Lower lobe of right lung (tissue), 2 donors: ENCODE measurements around the gene NENF. TPM values are rescaled to one million over a fixed set of nuclear protein-coding genes. Genes with fewer than 3 reads are reported as not detected.

Source experiments
- ATAC-seq, 2 donors: fragments of 200-7000 bp; cut with Tn5 transposase; one replicate each; pipeline ENCODE4 v1.9.1; 2020 to 2022; ENCODE audit warnings: mild to moderate bottlenecking in 2 of 2, moderate library complexity in 2 of 2
- DNase-seq: peaks from one replicate; pipeline ENCODE4 v3.0.0-alpha.2; 2020
- H3K27ac ChIP-seq: fragments of 200-600 bp; one replicate; pipeline ENCODE4 v1.8.0; 2022
- H3K27me3 ChIP-seq: fragments of 200-600 bp; one replicate; pipeline ENCODE4 v1.8.0; 2022; ENCODE audit warnings: low read depth
- H3K36me3 ChIP-seq: fragments of 200-600 bp; one replicate; pipeline ENCODE4 v1.8.0; 2022; ENCODE audit warnings: mild to moderate bottlenecking
- H3K4me1 ChIP-seq: fragments of 200-600 bp; one replicate; pipeline ENCODE4 v1.8.0; 2022
- H3K4me3 ChIP-seq: fragments of 200-600 bp; one replicate; pipeline ENCODE4 v1.8.0; 2022; ENCODE audit warnings: mild to moderate bottlenecking
- H3K9me3 ChIP-seq: fragments of 200-600 bp; one replicate; pipeline ENCODE4 v1.8.0; 2022
- intact Hi-C: fragments of 100-400 bp; cut with DNase I; formaldehyde crosslinking; loops from one replicate; pipeline ENCODE4 v1.11.0; 2022
- total RNA-seq: library from RNA; stranded (reverse); fragmentation: NEBNext Ultra II Directional; extraction: Animal tissue kit (Norgen Biotek cat#: 25700); gene quantifications from one replicate; pipeline ENCODE4 v1.2.1, GENCODE V29; 2021
- TF ChIP-seq, protein P1 (sequence below): fragments of 200-600 bp; IDR thresholded peaks from one replicate; pipeline ENCODE4 v1.8.0; 2022; ENCODE audit warnings: antibody characterized with exemption, mild to moderate bottlenecking
- donor health status: DM: no; HTN: yes; CAD: no; lungs with severe emphysema.

Gene NENF
- total RNA-seq, 1 donor from 2014 or later, result 42.3 TPM

DNA sequence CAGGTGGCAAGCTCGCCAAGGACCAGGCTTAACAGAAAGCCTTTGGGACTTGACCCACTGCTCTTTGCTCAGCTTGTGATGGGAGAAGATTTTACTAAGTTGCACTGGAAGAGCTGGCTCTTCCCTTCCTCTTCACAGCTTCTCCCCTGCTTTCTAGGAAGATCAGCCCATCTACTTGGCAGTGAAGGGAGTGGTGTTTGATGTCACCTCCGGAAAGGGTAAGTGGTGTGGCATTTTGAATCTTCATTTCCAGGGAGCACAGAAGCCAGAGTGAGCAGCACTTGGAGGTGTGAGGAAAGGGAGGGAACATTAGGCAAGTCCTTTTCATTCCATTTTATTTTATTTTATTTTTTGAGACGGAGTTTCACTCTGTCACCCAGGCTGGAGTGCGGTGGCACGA lies 9.7 kb downstream of the NENF start:
- H3K27ac ChIP-seq, result no peak overlapping the region
- intact Hi-C loops, result no loop called here
- ATAC-seq, result no peak
- H3K9me3 ChIP-seq, result no peaks in the 10 kb centered on the region
- TF ChIP-seq, protein P1, sequence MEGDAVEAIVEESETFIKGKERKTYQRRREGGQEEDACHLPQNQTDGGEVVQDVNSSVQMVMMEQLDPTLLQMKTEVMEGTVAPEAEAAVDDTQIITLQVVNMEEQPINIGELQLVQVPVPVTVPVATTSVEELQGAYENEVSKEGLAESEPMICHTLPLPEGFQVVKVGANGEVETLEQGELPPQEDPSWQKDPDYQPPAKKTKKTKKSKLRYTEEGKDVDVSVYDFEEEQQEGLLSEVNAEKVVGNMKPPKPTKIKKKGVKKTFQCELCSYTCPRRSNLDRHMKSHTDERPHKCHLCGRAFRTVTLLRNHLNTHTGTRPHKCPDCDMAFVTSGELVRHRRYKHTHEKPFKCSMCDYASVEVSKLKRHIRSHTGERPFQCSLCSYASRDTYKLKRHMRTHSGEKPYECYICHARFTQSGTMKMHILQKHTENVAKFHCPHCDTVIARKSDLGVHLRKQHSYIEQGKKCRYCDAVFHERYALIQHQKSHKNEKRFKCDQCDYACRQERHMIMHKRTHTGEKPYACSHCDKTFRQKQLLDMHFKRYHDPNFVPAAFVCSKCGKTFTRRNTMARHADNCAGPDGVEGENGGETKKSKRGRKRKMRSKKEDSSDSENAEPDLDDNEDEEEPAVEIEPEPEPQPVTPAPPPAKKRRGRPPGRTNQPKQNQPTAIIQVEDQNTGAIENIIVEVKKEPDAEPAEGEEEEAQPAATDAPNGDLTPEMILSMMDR, result no peak
- H3K4me3 ChIP-seq, result no peak overlapping the region
- H3K36me3 ChIP-seq, result peaks cover 19% of the 10 kb centered on the region
- H3K27me3 ChIP-seq, result no peaks in the 10 kb centered on the region
- no peaks in the 10 kb centered on the region for H3K4me1 ChIP-seq
- DNase-seq, result no peak

DNA sequence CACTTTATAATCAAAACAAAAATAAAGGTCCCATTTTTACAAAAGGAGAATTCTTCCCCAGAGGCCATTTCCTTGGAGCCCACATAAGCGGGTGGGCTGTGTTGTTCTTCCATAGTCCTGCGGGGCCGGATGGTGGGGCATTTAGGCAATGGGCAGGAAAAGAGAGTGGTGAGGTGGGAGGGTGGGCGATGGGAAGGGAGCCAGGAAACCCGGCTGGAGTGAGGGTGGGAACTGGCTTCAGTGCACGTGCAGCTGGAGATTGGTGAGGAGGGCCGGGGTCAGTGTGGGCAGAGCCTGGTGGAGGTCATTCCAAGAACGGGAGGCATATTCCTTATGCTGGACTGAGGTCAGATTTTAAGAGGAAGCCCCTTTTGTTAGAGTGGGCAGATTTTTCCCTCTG lies 13.6 kb downstream of the NENF start:
- TF ChIP-seq, protein P1, result no peak
- Histone ChIP-seq H3K9me3 (no peaks in the 10 kb centered on the region), H3K4me3 (no peak overlapping the region), H3K36me3 (peaks cover 19% of the 10 kb centered on the region), H3K27ac (no peak overlapping the region), H3K27me3 (no peaks in the 10 kb centered on the region), H3K4me1 (no peaks in the 10 kb centered on the region)
- no peak for ATAC-seq
- DNase-seq, result no peak
- intact Hi-C loops, result no loop called here

DNA sequence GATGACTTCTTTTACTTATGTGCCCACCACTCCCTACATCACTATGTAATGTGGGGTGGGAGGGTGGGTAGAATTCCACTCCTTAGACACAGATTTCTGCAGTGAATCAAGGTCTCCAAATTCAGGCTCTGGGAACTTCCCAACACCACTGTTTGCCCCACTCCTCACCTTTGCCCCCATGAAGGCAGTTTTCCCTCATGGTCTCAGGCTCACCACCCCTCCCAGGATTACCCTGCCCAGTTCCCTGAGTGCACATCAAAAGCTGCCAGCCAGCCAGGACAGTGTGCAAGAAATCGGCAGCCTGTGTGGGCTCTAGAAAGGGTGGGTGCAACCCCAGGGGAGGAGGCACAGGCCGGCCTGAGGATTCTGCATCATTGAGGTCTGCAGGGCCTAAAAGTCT lies 14.8 kb downstream of the NENF start:
- Histone ChIP-seq H3K9me3 (no peaks in the 10 kb centered on the region), H3K36me3 (peaks cover 19% of the 10 kb centered on the region), H3K27ac (no peak overlapping the region), H3K27me3 (no peaks in the 10 kb centered on the region), H3K4me1 (peaks cover 2% of the 10 kb centered on the region), H3K4me3 (no peak overlapping the region)
- DNase-seq (no peak), ATAC-seq (no peak)
- intact Hi-C loops, result no loop called here
- TF ChIP-seq, protein P1, result no peak

DNA sequence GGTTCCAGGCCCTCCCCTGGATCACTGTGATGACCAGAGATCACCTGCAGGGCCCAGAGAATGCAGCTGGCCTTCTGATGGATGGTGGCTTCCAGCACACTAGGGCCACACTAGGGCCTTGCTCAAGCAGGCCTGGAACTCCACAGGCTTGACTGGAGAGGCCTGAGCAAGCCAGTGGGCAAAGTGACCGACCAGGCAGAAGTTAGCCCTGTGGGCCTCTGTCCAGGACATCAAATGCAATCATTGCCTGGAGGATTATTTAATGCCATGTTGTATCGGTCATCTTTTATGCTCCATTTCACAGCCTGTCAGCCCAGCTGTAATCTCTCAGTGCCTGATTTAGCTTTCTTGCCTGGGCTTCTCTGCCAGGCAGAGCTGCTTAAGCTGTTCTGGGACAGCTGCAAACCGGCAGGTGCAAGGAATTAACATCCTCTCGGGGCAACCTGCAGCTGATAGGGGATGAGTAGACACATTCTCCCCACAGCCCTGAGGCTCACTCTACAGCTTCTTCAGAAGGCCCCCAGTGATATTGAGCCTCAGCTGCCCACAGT lies 17.7 kb downstream of the NENF start:
- Histone ChIP-seq H3K27me3 (no peaks in the 10 kb centered on the region), H3K4me1 (peaks cover 10% of the 10 kb centered on the region), H3K4me3 (no peak overlapping the region), H3K36me3 (peaks cover 11% of the 10 kb centered on the region), H3K9me3 (no peaks in the 10 kb centered on the region), H3K27ac (no peak overlapping the region)
- ATAC-seq (no peak), DNase-seq (no peak)
- TF ChIP-seq, protein P1, result no peak
- intact Hi-C loops, result no loop called here

DNA sequence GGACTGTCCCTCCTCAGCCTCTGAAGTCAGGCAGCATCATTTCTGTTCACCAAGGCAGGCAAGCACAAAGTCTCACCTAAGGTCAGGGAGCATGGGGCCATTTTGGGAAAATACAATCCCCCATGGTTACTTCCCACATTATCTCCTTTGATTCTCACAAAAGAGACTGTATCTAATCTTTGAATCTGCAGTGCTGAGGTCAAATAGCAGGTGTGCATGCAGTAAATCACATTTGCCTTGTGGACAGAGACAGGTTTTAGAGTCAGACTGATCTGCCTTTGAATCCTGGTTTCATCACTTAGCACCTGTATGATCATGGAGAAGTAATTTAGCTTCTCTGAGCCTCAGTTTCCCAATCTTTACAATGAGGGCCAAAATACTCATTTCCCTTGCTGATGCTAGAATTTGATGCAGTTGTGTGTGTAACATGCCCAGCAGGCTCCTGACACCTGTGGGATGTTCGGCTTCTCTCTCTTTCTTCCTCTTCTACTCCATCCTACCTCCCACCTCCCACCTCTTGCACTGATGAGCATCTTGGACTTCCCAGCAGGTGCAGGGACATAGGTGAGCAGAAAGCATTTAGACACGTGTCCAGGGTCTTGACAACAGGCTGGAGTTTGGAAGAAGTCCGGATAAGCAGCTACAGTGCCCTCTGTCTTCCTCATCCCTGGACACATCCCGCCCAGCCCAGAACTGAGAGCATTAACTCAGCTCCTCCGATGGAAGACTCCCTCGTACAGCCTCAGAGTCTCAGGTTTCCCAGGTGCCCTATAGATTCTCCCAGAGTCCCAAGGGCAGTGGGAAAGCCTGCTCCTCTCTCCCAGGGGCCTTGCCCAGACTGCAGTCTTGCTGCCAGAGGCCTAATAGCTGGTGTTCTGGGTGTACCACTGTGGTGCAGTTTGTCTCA lies 18.9 kb downstream of the NENF start:
- no peak overlapping the region for H3K27ac ChIP-seq
- H3K4me1 ChIP-seq, result peaks cover 19% of the 10 kb centered on the region
- intact Hi-C loops, result no loop called here
- no peaks in the 10 kb centered on the region for H3K27me3 ChIP-seq
- H3K36me3 ChIP-seq, result peaks cover under 1% of the 10 kb centered on the region
- TF ChIP-seq, protein P1, result no peak
- H3K9me3 ChIP-seq, result no peaks in the 10 kb centered on the region
- ATAC-seq (no peak), DNase-seq (no peak)
- H3K4me3 ChIP-seq, result no peak overlapping the region
